Fibroblast of pulmonary artery (primary cell): Measurements from ENCODE around the gene HS3ST2.

Experiments used
- DNase-seq: peaks from one replicate; pipeline ENCODE4 v3.0.0-alpha.2; 2010; ENCODE audit warnings: low read depth
- H3K4me3 ChIP-seq: replicated peaks from 2 replicates; pipeline ENCODE4 v1.5.1; 2011; ENCODE audit warnings: low read depth, mild to moderate bottlenecking, control low read depth, low read length, moderate library complexity
- CTCF ChIP-seq: IDR thresholded peaks from 2 replicates; pipeline ENCODE4 v1.5.1; 2011; ENCODE audit warnings: mild to moderate bottlenecking, control low read depth, low read length, inconsistent platforms; ENCODE audit errors: missing control alignments

The HS3ST2 gene

GRCh38 chr16:22871861-22872260, 57.9 kb downstream of the HS3ST2 start:
- TF ChIP-seq CTCF = no peak
- H3K4me3 ChIP-seq = no peak overlapping the region
- DNase-seq = no peak

GRCh38 chr16:22874394-22874793, 60.4 kb downstream of the HS3ST2 start:
- no peak overlapping the region for H3K4me3 ChIP-seq
- DNase-seq = no peak
- TF ChIP-seq CTCF = no peak

- no peak for TF ChIP-seq CTCF
- DNase-seq = no peak
- no peak overlapping the region for H3K4me3 ChIP-seq
These were observed 65.0 kb downstream of the HS3ST2 start for GRCh38 chr16:22878955-22879354.

DNA sequence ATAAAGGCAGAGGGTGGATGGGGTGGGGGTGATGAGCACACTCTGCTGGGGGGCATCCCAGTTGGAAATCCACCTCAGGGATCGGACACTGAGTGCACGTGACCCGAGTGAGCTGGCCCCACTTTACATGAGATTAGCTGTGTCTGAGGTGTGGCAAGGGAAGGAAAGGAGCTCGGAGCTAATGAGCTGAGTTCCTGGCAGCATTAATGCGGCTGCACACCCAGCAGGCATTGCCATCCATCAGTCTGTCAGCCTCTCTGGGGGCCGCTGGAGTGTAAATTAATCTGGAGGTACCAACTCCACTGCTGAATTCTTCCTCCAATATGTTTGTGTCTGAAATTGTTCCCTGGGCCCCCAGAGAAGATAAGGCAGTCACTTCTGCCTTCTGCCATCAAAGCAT, 65.5 kb downstream of the HS3ST2 start:
- no peak for DNase-seq
- TF ChIP-seq CTCF = no peak
- no peak overlapping the region for H3K4me3 ChIP-seq

DNA sequence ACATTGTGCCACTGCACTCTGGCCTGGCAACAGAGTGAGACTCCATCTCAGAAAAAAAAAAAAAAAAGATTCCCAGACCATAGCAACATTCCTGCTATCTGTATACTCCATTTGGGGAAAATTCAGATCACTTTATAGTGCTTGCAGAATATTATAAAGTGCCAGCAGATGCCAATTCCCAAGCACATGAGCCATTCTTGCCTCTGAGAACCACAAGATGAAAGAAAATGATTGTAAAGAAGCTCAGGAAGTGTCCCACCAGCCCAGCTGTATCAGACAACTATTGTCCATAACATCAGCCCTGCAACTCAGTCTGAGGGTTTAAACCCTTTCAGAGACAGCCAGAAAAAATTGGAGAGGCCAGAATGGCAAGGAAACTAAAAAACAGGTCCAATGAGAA, 69.0 kb downstream of the HS3ST2 start:
- no peak for TF ChIP-seq CTCF
- H3K4me3 ChIP-seq = no peak overlapping the region
- DNase-seq = no peak

DNA sequence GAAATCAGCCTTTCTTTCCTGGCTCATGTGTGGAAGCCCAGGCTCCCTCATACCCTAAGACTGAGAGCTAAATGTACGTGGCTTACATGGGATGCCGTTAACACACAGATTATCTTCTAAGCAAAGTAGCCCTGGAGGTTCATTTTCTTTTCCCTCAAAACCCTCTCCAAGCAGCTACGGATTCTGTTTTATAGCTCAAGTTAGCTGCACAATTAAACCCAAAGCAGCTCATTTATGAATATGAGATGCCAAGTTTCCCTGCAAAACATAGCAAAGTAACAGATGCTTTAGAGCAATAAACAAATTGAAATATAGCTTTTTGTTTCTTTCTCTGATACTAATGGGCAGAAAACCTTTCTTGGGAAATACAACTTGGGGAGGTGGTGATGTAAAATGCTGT, 72.0 kb downstream of the HS3ST2 start:
- no peak for TF ChIP-seq CTCF
- no peak for DNase-seq
- no peak overlapping the region for H3K4me3 ChIP-seq

DNA sequence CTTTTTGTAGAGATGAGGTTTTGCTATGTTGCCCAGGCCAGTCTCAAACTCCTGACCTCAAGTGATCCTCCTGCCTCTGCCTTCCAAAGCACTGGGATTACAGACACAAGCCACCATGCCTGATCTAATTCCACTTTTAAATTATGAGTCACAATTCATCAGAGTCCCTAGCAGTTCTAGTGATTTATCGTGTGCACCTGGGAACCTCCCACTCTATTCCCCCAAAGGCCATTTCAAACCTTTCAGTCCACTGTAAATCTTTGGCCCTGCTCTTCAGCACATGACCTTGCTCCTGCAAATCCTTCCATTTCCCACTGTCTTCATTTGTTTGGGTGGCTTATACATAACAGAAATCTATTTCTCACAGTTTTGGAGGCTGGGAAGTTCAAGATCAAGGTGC, 73.0 kb downstream of the HS3ST2 start:
- H3K4me3 ChIP-seq = no peak overlapping the region
- no peak for TF ChIP-seq CTCF
- DNase-seq = no peak
